B cell (primary cell): ENCODE results near the gene CAMK2D.

Experiments
- EZH2 ChIP-seq: IDR thresholded peaks from 2 replicates; pipeline ENCODE4 v1.6.1; 2012; ENCODE audit warnings: borderline replicate concordance, low read depth, mild to moderate bottlenecking, moderate library complexity, low read length; ENCODE audit not compliant: insufficient read depth, poor library complexity, severe bottlenecking
- TF ChIP-seq, protein P1 (sequence below): fragments of 200-600 bp; IDR thresholded peaks from one replicate; pipeline ENCODE4 v1.8.0; 2022; ENCODE audit warnings: antibody characterized with exemption, mild to moderate bottlenecking

DNA sequence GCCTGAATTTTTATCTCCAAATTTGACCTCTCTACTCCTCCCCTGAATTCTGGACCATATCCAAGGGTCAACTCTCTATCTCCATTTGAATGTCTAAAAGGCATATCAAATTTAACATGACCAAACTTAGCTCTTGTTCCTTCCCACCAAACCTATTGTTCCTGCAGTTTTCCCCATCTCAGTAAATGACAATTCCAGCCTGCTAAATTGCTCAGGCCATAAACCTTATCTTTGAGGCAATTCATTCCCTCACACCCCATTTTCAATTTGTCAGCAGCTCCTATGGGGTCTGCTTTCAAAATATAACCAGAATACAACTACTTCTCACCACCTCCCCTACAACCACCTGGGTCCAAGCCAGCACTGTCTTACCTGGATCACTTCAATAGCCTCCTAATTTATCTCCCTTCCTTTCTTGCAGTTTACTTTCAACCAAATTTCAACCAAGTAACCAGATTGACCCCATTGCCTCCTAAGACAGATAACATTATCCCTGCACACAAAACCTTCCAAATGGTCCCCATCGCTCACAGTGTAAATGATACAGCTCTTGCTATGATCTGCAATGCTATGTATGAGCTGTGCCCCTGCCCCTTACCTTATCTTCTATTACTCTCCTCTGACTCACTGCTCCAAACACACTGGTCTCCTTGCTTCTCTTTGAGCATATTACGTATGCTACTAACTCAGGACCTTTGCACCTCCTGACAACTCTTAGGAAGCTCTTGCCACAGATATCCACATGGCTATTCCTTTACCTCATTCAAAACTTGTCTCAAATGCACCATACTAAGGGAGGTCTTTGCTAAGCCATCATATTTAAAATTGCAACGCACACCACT lies 66.0 kb downstream of the CAMK2D start:
- TF ChIP-seq, protein P1, sequence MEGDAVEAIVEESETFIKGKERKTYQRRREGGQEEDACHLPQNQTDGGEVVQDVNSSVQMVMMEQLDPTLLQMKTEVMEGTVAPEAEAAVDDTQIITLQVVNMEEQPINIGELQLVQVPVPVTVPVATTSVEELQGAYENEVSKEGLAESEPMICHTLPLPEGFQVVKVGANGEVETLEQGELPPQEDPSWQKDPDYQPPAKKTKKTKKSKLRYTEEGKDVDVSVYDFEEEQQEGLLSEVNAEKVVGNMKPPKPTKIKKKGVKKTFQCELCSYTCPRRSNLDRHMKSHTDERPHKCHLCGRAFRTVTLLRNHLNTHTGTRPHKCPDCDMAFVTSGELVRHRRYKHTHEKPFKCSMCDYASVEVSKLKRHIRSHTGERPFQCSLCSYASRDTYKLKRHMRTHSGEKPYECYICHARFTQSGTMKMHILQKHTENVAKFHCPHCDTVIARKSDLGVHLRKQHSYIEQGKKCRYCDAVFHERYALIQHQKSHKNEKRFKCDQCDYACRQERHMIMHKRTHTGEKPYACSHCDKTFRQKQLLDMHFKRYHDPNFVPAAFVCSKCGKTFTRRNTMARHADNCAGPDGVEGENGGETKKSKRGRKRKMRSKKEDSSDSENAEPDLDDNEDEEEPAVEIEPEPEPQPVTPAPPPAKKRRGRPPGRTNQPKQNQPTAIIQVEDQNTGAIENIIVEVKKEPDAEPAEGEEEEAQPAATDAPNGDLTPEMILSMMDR: no peak
- no peak for TF ChIP-seq EZH2
